Tibial artery (tissue), 4 donors: ENCODE results near the gene TGFBR3.

Source experiments
- DNase-seq, 2 donors: peaks; one replicate each; pipeline ENCODE4 v3.0.0-alpha.2; 2019
- H3K27ac ChIP-seq, 2 donors: fragments of 200-600 bp; sonication (generic) in 1 of 2; 1 replicate in 1 of 2; 2 replicates in 1 of 2; pipeline ENCODE4 v1.5.1; 2018 to 2019; ENCODE audit warnings: mild to moderate bottlenecking in 1 of 2
- H3K27me3 ChIP-seq, 2 donors: fragments of 200-600 bp; sonication (generic) in 1 of 2; one replicate each; pipeline versions ENCODE4 v1.5.1 to v1.6.0; 2016 to 2019
- H3K36me3 ChIP-seq, 3 donors: fragments of 200-600 bp; sonication (generic) in 2 of 3; one replicate each; pipeline ENCODE4 v1.5.1; 2016 to 2019; ENCODE audit warnings: mild to moderate bottlenecking in 2 of 3
- H3K4me1 ChIP-seq, 4 donors: fragments of 200-600 bp; sonication (generic) in 2 of 4; 1 replicate in 3 of 4; 2 replicates in 1 of 4; pipeline ENCODE4 v1.5.1; 2016 to 2019
- H3K4me3 ChIP-seq, 2 donors: fragments of 200-600 bp; sonication (generic) in 1 of 2; 1 replicate in 1 of 2; 2 replicates in 1 of 2; pipeline ENCODE4 v1.5.1; 2018 to 2019; ENCODE audit warnings: mild to moderate bottlenecking in 2 of 2
- H3K9me3 ChIP-seq, 3 donors: fragments of 200-600 bp; sonication (generic) in 1 of 3; one replicate each; pipeline ENCODE4 v1.5.1; 2016 to 2019
- CTCF ChIP-seq, 2 experiments: fragments of 200-600 bp in 1 of 2; fragments of 450-650 bp in 1 of 2; IDR thresholded peaks; one replicate each; pipeline ENCODE4 v1.5.1; 2017 to 2019; ENCODE audit warnings: antibody characterized with exemption in 2 of 2, mild to moderate bottlenecking in 1 of 2, moderate library complexity in 1 of 2
- intact Hi-C: fragments of 100-400 bp; cut with DNase I; formaldehyde crosslinking; loops from one replicate; pipeline ENCODE4 v1.15.0; 2023; ENCODE audit warnings: low total_unique reads

The TGFBR3 gene

DNA sequence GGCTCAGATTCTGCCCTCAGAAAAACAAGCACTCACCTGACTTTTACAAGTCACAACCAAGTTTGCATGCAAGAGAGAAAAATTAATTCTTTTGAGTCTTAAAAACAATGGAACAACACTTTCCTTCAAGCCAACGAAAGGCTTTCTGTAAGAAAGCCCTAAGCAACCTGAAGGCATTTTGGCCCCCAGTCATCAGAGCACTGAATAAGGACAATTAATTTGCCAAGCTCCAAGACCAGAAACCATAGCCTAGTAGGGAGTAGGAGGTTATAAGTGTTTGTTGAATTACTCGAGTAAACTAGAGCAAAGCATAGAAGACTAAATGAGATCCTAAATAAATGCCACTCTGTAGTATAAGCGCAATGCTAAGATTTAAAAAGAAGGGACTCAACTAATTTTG is 4.7 kb downstream of the TGFBR3 start:
- Histone ChIP-seq H3K9me3 (no peaks in the 10 kb centered on the region), H3K27ac (no peak overlapping the region), H3K4me3 (no peak overlapping the region), H3K36me3 (no peaks in the 10 kb centered on the region), H3K4me1 (peaks cover 0 to 29% (median 12%) of the 10 kb centered on the region in 4 donors), H3K27me3 (no peaks in the 10 kb centered on the region)
- TF ChIP-seq CTCF (IDR thresholded peaks at IDR 0.05), result no peak
- no peak for DNase-seq
- intact Hi-C loops, result loop anchor here (10.0 kb wide), 1 partner anchor 146 kb away; no protein-coding TSS in a partner anchor

GRCh38 chr1:91879733-91880132 is 6.2 kb downstream of the TGFBR3 start:
- Histone ChIP-seq H3K27ac (no peak overlapping the region), H3K4me1 (peaks cover 0 to 32% (median 13%) of the 10 kb centered on the region in 4 donors), H3K36me3 (no peaks in the 10 kb centered on the region), H3K4me3 (no peak overlapping the region), H3K9me3 (no peaks in the 10 kb centered on the region), H3K27me3 (no peaks in the 10 kb centered on the region)
- no peak for DNase-seq
- intact Hi-C loops, result loop anchor here (10.0 kb wide), 1 partner anchor 145 kb away; no protein-coding TSS in a partner anchor
- no peak for TF ChIP-seq CTCF (IDR thresholded peaks at IDR 0.05)

DNA sequence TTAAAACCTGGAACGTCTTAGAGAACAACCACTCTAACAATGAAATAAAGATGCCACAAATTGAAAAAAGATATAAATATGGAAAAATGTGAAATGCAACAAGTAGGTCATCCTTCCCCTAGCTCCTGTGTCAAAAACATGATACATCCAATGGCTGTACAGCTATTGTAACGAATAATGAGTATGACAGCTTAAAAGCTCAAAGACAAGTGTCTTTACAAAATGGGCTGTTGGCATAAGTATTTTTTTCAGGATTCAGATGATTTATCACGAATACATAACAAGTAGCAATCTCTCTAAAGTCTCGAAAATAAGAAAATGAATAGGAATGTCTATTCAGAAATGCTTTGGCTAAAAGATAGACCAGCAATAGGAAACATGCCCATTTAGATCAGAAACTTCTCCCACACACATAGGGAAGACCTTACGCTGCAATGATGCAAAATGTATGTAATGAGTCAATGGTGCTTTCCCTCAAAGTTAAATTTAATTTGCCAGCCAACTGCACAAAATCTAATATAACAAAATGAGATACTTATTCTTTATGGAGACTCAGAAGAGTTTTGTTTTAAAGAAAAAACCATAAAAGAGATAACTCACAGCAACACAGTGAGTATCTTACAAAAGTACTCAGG is 8.3 kb downstream of the TGFBR3 start:
- H3K36me3 ChIP-seq, result no peaks in the 10 kb centered on the region
- DNase-seq, result no peak
- no peaks in the 10 kb centered on the region for H3K27me3 ChIP-seq
- H3K4me3 ChIP-seq, result no peak overlapping the region
- TF ChIP-seq CTCF (IDR thresholded peaks at IDR 0.05), result no peak
- intact Hi-C loops, result no loop called here
- peaks cover 0 to 14% (median 8%) of the 10 kb centered on the region in 4 donors for H3K4me1 ChIP-seq
- H3K9me3 ChIP-seq, result no peaks in the 10 kb centered on the region
- H3K27ac ChIP-seq, result no peak overlapping the region

DNA sequence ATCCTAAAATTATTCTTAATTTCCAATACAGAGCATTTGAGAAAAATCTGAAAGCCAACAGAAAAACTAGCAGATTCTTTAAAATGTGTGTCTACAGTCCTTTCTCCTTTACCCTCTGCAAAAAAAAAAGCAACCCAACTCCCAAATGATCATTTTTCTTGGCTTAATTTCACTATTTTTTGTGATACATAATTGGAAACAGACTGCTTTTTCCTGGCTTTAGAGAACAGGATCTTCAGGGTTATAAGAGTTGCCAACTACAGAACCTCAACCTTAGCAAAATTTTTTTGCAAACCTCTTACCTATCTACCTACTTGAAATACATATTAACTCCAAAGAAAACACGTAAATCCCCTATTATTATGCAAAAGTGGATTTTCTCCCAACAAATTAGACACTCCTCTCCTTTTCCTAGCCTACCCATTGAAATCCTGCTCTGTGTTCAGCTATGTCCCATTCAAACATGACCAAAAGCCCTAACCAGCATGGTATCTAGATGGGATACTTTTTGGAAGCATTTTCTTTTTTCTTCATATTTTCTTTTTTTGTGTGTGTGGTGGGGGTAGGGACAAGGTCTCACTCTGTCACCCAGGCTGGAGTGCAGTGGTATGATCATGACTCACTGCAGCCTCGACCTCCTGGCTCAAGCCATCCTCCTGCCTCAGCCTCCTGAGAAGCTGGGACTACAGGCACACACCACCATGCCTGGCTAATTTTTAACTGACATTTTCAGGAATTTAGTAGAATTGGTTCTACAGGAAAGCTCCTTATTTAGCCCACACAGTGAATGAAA is 9.0 kb downstream of the TGFBR3 start:
- Histone ChIP-seq H3K36me3 (no peaks in the 10 kb centered on the region), H3K4me1 (peaks cover 0 to 21% (median 5%) of the 10 kb centered on the region in 4 donors), H3K27ac (no peak overlapping the region), H3K4me3 (no peak overlapping the region), H3K9me3 (no peaks in the 10 kb centered on the region), H3K27me3 (no peaks in the 10 kb centered on the region)
- intact Hi-C loops, result no loop called here
- no peak for DNase-seq
- no peak for TF ChIP-seq CTCF (IDR thresholded peaks at IDR 0.05)

GRCh38 chr1:91876040-91876470 is 9.9 kb downstream of the TGFBR3 start:
- H3K27ac ChIP-seq, result no peak overlapping the region
- no peak for DNase-seq
- intact Hi-C loops, result no loop called here
- no peaks in the 10 kb centered on the region for H3K27me3 ChIP-seq
- H3K4me1 ChIP-seq, result peaks cover 0 to 23% (median 5%) of the 10 kb centered on the region in 4 donors
- no peak for TF ChIP-seq CTCF (IDR thresholded peaks at IDR 0.05)
- no peaks in the 10 kb centered on the region for H3K9me3 ChIP-seq
- no peaks in the 10 kb centered on the region for H3K36me3 ChIP-seq
- no peak overlapping the region for H3K4me3 ChIP-seq
